ENCODE measurements around the gene TC2N.

- no peak for TF ChIP-seq BHLHE40 (IDR thresholded peaks at IDR 0.05; ENCODE audit: borderline replicate concordance)
- no peak for TF ChIP-seq TARDBP (IDR thresholded peaks at IDR 0.05)
- no peak for TF ChIP-seq ZNF384 (IDR thresholded peaks at IDR 0.05)
- TF ChIP-seq FOXA1 (IDR thresholded peaks at IDR 0.05) = no peak
- no peak for TF ChIP-seq SP1 (IDR thresholded peaks at IDR 0.05)
- TF ChIP-seq ELF4 (IDR thresholded peaks at IDR 0.05) = no peak
- no peak for TF ChIP-seq SUZ12 (IDR thresholded peaks at IDR 0.05)
- no peak for TF ChIP-seq FOXM1 (IDR thresholded peaks at IDR 0.05; ENCODE audit: borderline replicate concordance)
- no peak for TF ChIP-seq ARNT (IDR thresholded peaks at IDR 0.05)
- no peak for TF ChIP-seq CTBP1 (IDR thresholded peaks at IDR 0.05; ENCODE audit: borderline replicate concordance)
- TF ChIP-seq HDGF (IDR thresholded peaks at IDR 0.05; ENCODE audit: borderline replicate concordance) = no peak
- no peak for TF ChIP-seq L3MBTL2 (conservative IDR thresholded peaks at IDR 0.05)
- TF ChIP-seq FOXK2 (IDR thresholded peaks at IDR 0.05) = no peak
- no peak for TF ChIP-seq NFRKB (IDR thresholded peaks at IDR 0.05)
Observed at GRCh38 chr14:91851563-91851962, 15.8 kb downstream of the TC2N start.
